ENCODE data around the gene CFAP410. TPM values are rescaled to one million over a fixed set of nuclear protein-coding genes. Genes with fewer than 3 reads are reported as not detected.

CFAP410 gene
- total RNA-seq, 1 donor from 2014 or later: 20.6 TPM

DNA sequence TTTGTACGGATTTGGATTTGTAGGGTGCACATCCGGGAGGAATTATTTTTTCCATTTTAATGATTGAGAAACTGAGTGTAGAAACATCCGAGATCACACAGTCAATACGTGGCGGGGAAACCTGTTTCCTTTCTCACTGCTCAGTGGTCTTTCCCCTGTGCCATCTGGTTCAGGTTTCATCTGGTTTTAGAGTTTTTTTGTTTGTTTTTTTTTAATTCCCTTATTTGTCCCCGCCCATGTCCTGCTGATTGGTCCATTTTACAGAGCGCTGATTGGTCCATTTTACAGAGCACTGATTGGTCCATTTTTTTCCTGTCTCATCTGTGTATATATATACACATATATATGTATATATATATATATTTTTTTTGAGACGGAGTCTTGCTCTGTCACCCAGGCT, 20.2 kb upstream of the CFAP410 start:
- no peak for TF ChIP-seq CTCF (IDR thresholded peaks at IDR 0.05; ENCODE audit: partially characterized antibody, unreplicated experiment)
- no peak for DNase-seq
- H3K4me1 Mint-ChIP-seq (ENCODE audit: low read depth, unreplicated experiment): peaks cover 2% of the 10 kb centered on the region
- H3K27ac Mint-ChIP-seq (ENCODE audit: unreplicated experiment): no peak overlapping the region
- H3K27me3 Mint-ChIP-seq (ENCODE audit: unreplicated experiment): peaks cover 9% of the 10 kb centered on the region
- no peak overlapping the region for H3K4me3 Mint-ChIP-seq (ENCODE audit: unreplicated experiment)
- H3K36me3 Mint-ChIP-seq (ENCODE audit: unreplicated experiment): peaks cover 15% of the 10 kb centered on the region
- H3K9me3 Mint-ChIP-seq (ENCODE audit: unreplicated experiment): peaks cover 23% of the 10 kb centered on the region

GRCh38 chr21:44357064-44357837, 18.1 kb upstream of the CFAP410 start:
- Mint-ChIP-seq H3K4me1 (ENCODE audit: low read depth, unreplicated experiment) (peaks cover 2% of the 10 kb centered on the region), H3K36me3 (ENCODE audit: unreplicated experiment) (peaks cover 4% of the 10 kb centered on the region), H3K27me3 (ENCODE audit: unreplicated experiment) (peaks cover 11% of the 10 kb centered on the region), H3K4me3 (ENCODE audit: unreplicated experiment) (no peak overlapping the region), H3K9me3 (ENCODE audit: unreplicated experiment) (peaks cover 12% of the 10 kb centered on the region), H3K27ac (ENCODE audit: unreplicated experiment) (no peak overlapping the region)
- no peak for DNase-seq
- TF ChIP-seq CTCF (IDR thresholded peaks at IDR 0.05; ENCODE audit: partially characterized antibody, unreplicated experiment): no peak

DNA sequence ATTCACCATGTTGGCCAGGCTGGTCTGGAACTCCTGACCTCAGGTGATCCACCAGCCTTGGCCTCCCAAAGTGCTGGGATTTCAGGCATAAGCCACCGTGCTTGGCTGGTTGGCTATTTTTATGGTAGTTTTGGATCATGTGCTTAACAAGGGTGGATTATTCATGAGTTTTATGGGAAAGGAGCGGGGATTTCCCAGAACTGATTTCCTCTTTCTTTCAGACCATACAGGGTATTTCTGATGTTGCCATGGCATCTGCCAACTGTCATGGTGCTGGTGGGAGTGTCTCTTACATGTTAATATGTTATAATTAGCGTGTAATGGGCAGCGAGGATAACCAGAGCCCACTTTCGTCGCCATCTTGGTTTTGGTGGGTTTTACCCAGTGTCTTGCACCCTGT, 17.4 kb upstream of the CFAP410 start:
- peaks cover 11% of the 10 kb centered on the region for H3K27me3 Mint-ChIP-seq (ENCODE audit: unreplicated experiment)
- H3K9me3 Mint-ChIP-seq (ENCODE audit: unreplicated experiment): peaks cover 12% of the 10 kb centered on the region
- H3K27ac Mint-ChIP-seq (ENCODE audit: unreplicated experiment): no peak overlapping the region

DNA sequence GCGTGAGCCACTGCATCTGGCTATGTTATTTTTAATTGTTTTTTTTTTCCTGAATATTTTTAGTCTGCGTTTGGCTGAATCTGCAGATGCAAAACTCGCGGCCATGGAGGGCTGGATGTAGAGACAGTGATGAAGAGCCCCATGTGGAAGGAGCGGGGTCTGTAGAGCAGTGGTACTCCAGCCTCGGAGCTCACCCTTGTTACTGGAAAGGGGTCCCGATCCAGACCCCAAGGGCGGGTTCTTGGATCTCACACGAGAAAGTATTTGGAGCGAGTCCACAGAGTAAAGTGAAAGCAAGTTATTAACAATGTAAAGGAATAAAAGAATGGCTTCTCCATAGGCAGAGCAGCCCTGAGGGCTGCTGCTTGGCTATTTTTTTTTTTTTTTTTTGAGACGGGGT, 17.0 kb upstream of the CFAP410 start:
- peaks cover 4% of the 10 kb centered on the region for H3K36me3 Mint-ChIP-seq (ENCODE audit: unreplicated experiment)
- peaks cover 12% of the 10 kb centered on the region for H3K9me3 Mint-ChIP-seq (ENCODE audit: unreplicated experiment)
- no peak overlapping the region for H3K27ac Mint-ChIP-seq (ENCODE audit: unreplicated experiment)
- H3K4me1 Mint-ChIP-seq (ENCODE audit: low read depth, unreplicated experiment): peaks cover 2% of the 10 kb centered on the region
- no peak for TF ChIP-seq CTCF (IDR thresholded peaks at IDR 0.05; ENCODE audit: partially characterized antibody, unreplicated experiment)
- H3K4me3 Mint-ChIP-seq (ENCODE audit: unreplicated experiment): no peak overlapping the region
- no peak for DNase-seq
- H3K27me3 Mint-ChIP-seq (ENCODE audit: unreplicated experiment): peaks cover 13% of the 10 kb centered on the region

More for the DNA sequence above, 17.4 kb upstream of the CFAP410 start:
- Mint-ChIP-seq H3K4me1 (ENCODE audit: low read depth, unreplicated experiment) (peaks cover 2% of the 10 kb centered on the region), H3K36me3 (ENCODE audit: unreplicated experiment) (peaks cover 4% of the 10 kb centered on the region), H3K4me3 (ENCODE audit: unreplicated experiment) (no peak overlapping the region)
- no peak for DNase-seq
- TF ChIP-seq CTCF (IDR thresholded peaks at IDR 0.05; ENCODE audit: partially characterized antibody, unreplicated experiment): no peak
